Mammary epithelial cell (primary cell): ENCODE results near the gene DMD.

ENCODE experiments used
- EZH2 ChIP-seq: IDR thresholded peaks from 2 replicates; pipeline ENCODE4 v1.6.1; 2012; ENCODE audit warnings: low read length, inconsistent platforms, borderline replicate concordance
- TF ChIP-seq, protein P1 (sequence below), 2 donors: IDR thresholded peaks in 1 of 2; conservative IDR thresholded peaks in 1 of 2; 2 replicates each; pipeline ENCODE4 v1.5.1; 2011 to 2012; ENCODE audit warnings: inconsistent platforms in 2 of 2, low read length in 2 of 2, mild to moderate bottlenecking in 2 of 2, control low read depth in 1 of 2, low read depth in 1 of 2; ENCODE audit not compliant: insufficient read depth in 1 of 2; ENCODE audit errors: extremely low read depth in 1 of 2

- TF ChIP-seq, protein P1, sequence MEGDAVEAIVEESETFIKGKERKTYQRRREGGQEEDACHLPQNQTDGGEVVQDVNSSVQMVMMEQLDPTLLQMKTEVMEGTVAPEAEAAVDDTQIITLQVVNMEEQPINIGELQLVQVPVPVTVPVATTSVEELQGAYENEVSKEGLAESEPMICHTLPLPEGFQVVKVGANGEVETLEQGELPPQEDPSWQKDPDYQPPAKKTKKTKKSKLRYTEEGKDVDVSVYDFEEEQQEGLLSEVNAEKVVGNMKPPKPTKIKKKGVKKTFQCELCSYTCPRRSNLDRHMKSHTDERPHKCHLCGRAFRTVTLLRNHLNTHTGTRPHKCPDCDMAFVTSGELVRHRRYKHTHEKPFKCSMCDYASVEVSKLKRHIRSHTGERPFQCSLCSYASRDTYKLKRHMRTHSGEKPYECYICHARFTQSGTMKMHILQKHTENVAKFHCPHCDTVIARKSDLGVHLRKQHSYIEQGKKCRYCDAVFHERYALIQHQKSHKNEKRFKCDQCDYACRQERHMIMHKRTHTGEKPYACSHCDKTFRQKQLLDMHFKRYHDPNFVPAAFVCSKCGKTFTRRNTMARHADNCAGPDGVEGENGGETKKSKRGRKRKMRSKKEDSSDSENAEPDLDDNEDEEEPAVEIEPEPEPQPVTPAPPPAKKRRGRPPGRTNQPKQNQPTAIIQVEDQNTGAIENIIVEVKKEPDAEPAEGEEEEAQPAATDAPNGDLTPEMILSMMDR (conservative IDR thresholded peaks at IDR 0.05 in 1 of 2, IDR thresholded peaks at IDR 0.05 in 1 of 2; ENCODE audit: extremely low read depth in 1 of 2, insufficient read depth in 1 of 2, low read depth in 1 of 2, low read length in 2 of 2): no peak
- no peak for TF ChIP-seq EZH2
Observed at GRCh38 chrX:32545101-32545500, 666.2 kb downstream of the DMD start.
